Hematopoietic multipotent progenitor cell treated with erythropoietin and hydrocortisone succinate and interleukin-3 and kit ligand, for 15 days (in vitro differentiated cells): Measurements from ENCODE around the gene MT3.
A peak's percentile ranks its signal among the peaks of the same experiment; 100 is the strongest.

Source experiments
- DNase-seq: peaks from one replicate; pipeline ENCODE4 v3.0.0-alpha.2; 2015; ENCODE audit warnings: low spot score

The MT3 gene

GRCh38 chr16:56589141-56590039 is at the start of gene MT3:
TSS of gene MT3 (plus strand) at chr16:56589528. CDS start at chr16:56589591, 63 bp downstream.
- DNase-seq: no peak

GRCh38 chr16:56539656-56540055 is 49.7 kb upstream of the MT3 start:
- DNase-seq: no peak

GRCh38 chr16:56542039-56542438 is 47.3 kb upstream of the MT3 start:
- no peak for DNase-seq

- DNase-seq: no peak
Observed at GRCh38 chr16:56547120-56547948, 42.0 kb upstream of the MT3 start.

GRCh38 chr16:56547949-56548567 is 41.3 kb upstream of the MT3 start:
- no peak for DNase-seq

- no peak for DNase-seq
Observed at GRCh38 chr16:56549161-56549560, 40.2 kb upstream of the MT3 start.

- DNase-seq: no peak
Observed at GRCh38 chr16:56549744-56550385, 39.5 kb upstream of the MT3 start.

GRCh38 chr16:56551796-56552738 is 37.3 kb upstream of the MT3 start:
- DNase-seq: no peak

GRCh38 chr16:56554441-56554840 is 34.9 kb upstream of the MT3 start:
- DNase-seq: no peak

GRCh38 chr16:56558024-56558747 is 31.1 kb upstream of the MT3 start:
- DNase-seq: no peak

- no peak for DNase-seq
Observed at GRCh38 chr16:56559109-56559508, 30.2 kb upstream of the MT3 start.

- no peak for DNase-seq
Observed at GRCh38 chr16:56560447-56560846, 28.9 kb upstream of the MT3 start.

GRCh38 chr16:56561126-56561525 is 28.2 kb upstream of the MT3 start:
- DNase-seq: no peak

- DNase-seq: no peak
Observed at GRCh38 chr16:56564793-56565477, 24.4 kb upstream of the MT3 start, which contains the start of gene MT4. TSS of gene MT4 (plus strand) at chr16:56565073. CDS start at chr16:56565129, 56 bp downstream.

- no peak for DNase-seq
Observed at GRCh38 chr16:56569971-56570370, 19.4 kb upstream of the MT3 start.

- DNase-seq: no peak
Observed at GRCh38 chr16:56571525-56571924, 17.8 kb upstream of the MT3 start.

GRCh38 chr16:56574625-56575024 is 14.7 kb upstream of the MT3 start:
- DNase-seq: no peak

GRCh38 chr16:56576585-56577299 is 12.6 kb upstream of the MT3 start:
- peak; percentile 76 for DNase-seq

- no peak for DNase-seq
Observed at GRCh38 chr16:56577300-56577625, 12.1 kb upstream of the MT3 start.
